Ishikawa (cell line): ENCODE measurements around the gene UBALD2.
A peak's percentile ranks its signal among the peaks of the same experiment; 100 is the strongest.

Experiments used
- CEBPB ChIP-seq: IDR thresholded peaks from 2 replicates; pipeline ENCODE4 v1.6.1; 2012
- CREB1 ChIP-seq: IDR thresholded peaks from 2 replicates; pipeline ENCODE4 v1.6.1; 2012; ENCODE audit warnings: low read depth
- EGR1 ChIP-seq: IDR thresholded peaks from 2 replicates; pipeline ENCODE4 v1.6.1; 2012
- EP300 ChIP-seq: IDR thresholded peaks from 2 replicates; pipeline ENCODE4 v1.6.1; 2012; ENCODE audit warnings: borderline replicate concordance
- FOXM1 ChIP-seq: IDR thresholded peaks from 2 replicates; pipeline ENCODE4 v1.6.1; 2012; ENCODE audit warnings: low read depth, borderline replicate concordance
- MAX ChIP-seq: IDR thresholded peaks from 2 replicates; pipeline ENCODE4 v1.6.1; 2012
- NFIC ChIP-seq: IDR thresholded peaks from 2 replicates; pipeline ENCODE4 v1.6.1; 2012
- RAD21 ChIP-seq: IDR thresholded peaks from 2 replicates; pipeline ENCODE4 v1.6.1; 2012; ENCODE audit warnings: low read depth
- REST ChIP-seq: IDR thresholded peaks from 2 replicates; pipeline ENCODE4 v1.6.1; 2012; ENCODE audit warnings: low read depth, mild to moderate bottlenecking
- TAF1 ChIP-seq: IDR thresholded peaks from 2 replicates; pipeline ENCODE4 v1.6.1; 2012; ENCODE audit warnings: low read depth, mild to moderate bottlenecking
- TCF12 ChIP-seq: IDR thresholded peaks from 2 replicates; pipeline ENCODE4 v1.6.1; 2012; ENCODE audit warnings: low read depth
- TEAD4 ChIP-seq: IDR thresholded peaks from 2 replicates; pipeline ENCODE4 v1.6.1; 2012
- USF1 ChIP-seq: IDR thresholded peaks from 2 replicates; pipeline ENCODE4 v1.6.1; 2012
- YY1 ChIP-seq: IDR thresholded peaks from 2 replicates; pipeline ENCODE4 v1.6.1; 2012; ENCODE audit warnings: low read depth
- ZBTB7A ChIP-seq: IDR thresholded peaks from 2 replicates; pipeline ENCODE4 v1.6.1; 2012; ENCODE audit warnings: low read depth

Gene UBALD2

GRCh38 chr17:76265624-76266243 lies 586 bp downstream of the UBALD2 start:
- no peak for TF ChIP-seq CREB1
- TF ChIP-seq EGR1 = no peak
- no peak for TF ChIP-seq RAD21
- TF ChIP-seq MAX = peak; percentile 81
- no peak for TF ChIP-seq FOXM1
- TF ChIP-seq TAF1 = peak; percentile 46; the same call in 1 of the 2 replicates
- TF ChIP-seq NFIC = no peak
- no peak for TF ChIP-seq EP300
- TF ChIP-seq ZBTB7A = 0 out of 2 replicates have a peak, but pooled peaks have one; percentile 31
- no peak for TF ChIP-seq REST
- TF ChIP-seq YY1 = peak; percentile 92
- peak; percentile 63; the same call in 1 of the 2 replicates for TF ChIP-seq TEAD4
- peak; percentile 26; the same call in 1 of the 2 replicates for TF ChIP-seq TCF12
- no peak for TF ChIP-seq CEBPB
- TF ChIP-seq USF1 = no peak

GRCh38 chr17:76266244-76266938 lies 1.2 kb downstream of the UBALD2 start:
- TF ChIP-seq TAF1 = no peak
- TF ChIP-seq MAX = peak; percentile 6; the same call in 1 of the 2 replicates

GRCh38 chr17:76267051-76267576 lies 2.0 kb downstream of the UBALD2 start:
- TF ChIP-seq TAF1 = no peak
- no peak for TF ChIP-seq TCF12
- no peak for TF ChIP-seq CEBPB
- TF ChIP-seq USF1 = no peak
- TF ChIP-seq NFIC = no peak
- no peak for TF ChIP-seq EP300
- TF ChIP-seq FOXM1 = no peak
- no peak for TF ChIP-seq ZBTB7A
- no peak for TF ChIP-seq EGR1
- TF ChIP-seq REST = no peak
- TF ChIP-seq RAD21 = no peak
- TF ChIP-seq CREB1 = no peak
- no peak for TF ChIP-seq MAX
- TF ChIP-seq YY1 = no peak
- no peak for TF ChIP-seq TEAD4

- TF ChIP-seq CEBPB (0 out of 2 replicates have a peak, but pooled peaks have one; percentile 4), EP300 (no peak)
These were observed 3.0 kb downstream of the UBALD2 start for GRCh38 chr17:76268015-76268749.
